Keratinocyte (primary cell): ENCODE results near the gene LCE2C. TPM values are rescaled to one million over a fixed set of nuclear protein-coding genes. Genes with fewer than 3 reads are reported as not detected.
"Not testable (repeated sequence)": the region's sequence is repeated elsewhere in the genome, so short reads cannot be mapped to it uniquely, and the experiment has no call there.

Experiments used
- DNase-seq: peaks from one replicate; pipeline ENCODE4 v3.0.0-alpha.2; 2011; ENCODE audit warnings: low read depth, missing footprints, low spot score
- FAIRE-seq: peaks from 2 replicates; lab custom pipeline; 2011; peaks lifted over from hg19 to GRCh38; lab: Jason Lieb, UNC
- H2AFZ ChIP-seq: 2 replicates; pipeline ENCODE4 v1.6.0; 2012; ENCODE audit warnings: low read length, control low read depth, inconsistent platforms; ENCODE audit not compliant: control insufficient read depth
- H3K27ac ChIP-seq: 2 replicates; pipeline ENCODE4 v1.5.1; 2011; ENCODE audit warnings: low read length; ENCODE audit not compliant: control insufficient read depth, insufficient read depth
- H3K27me3 ChIP-seq: 3 replicates; pipeline ENCODE4 v1.6.0; 2011; ENCODE audit warnings: low read length; ENCODE audit not compliant: control insufficient read depth, insufficient read depth; ENCODE audit errors: extremely low read depth
- H3K36me3 ChIP-seq, 2 experiments: 2 replicates in 1 of 2; 3 replicates in 1 of 2; pipeline ENCODE4 v1.5.1; 2011; ENCODE audit warnings: low read length in 2 of 2, mild to moderate bottlenecking in 1 of 2; ENCODE audit not compliant: control insufficient read depth in 2 of 2, insufficient read depth in 2 of 2; ENCODE audit errors: extremely low read depth in 1 of 2
- H3K4me1 ChIP-seq: 3 replicates; pipeline ENCODE4 v1.5.1; 2011; ENCODE audit warnings: low read length; ENCODE audit not compliant: control insufficient read depth, insufficient read depth; ENCODE audit errors: extremely low read depth
- H3K4me2 ChIP-seq: 3 replicates; pipeline ENCODE4 v1.6.0; 2011; ENCODE audit warnings: low read depth, low read length; ENCODE audit not compliant: control insufficient read depth, insufficient read depth; ENCODE audit errors: extremely low read depth
- H3K4me3 ChIP-seq, 3 experiments: fragments of 200-600 bp in 1 of 3; sonication (generic) in 1 of 3; 2 replicates in 2 of 3; 3 replicates in 1 of 3; pipeline ENCODE4 v1.5.1; 2011 to 2016; ENCODE audit warnings: low read length in 3 of 3, mild to moderate bottlenecking in 3 of 3, control low read depth in 2 of 3, inconsistent platforms in 1 of 3, low read depth in 1 of 3, mixed read lengths in 1 of 3, mixed run types in 1 of 3, moderate library complexity in 1 of 3; ENCODE audit not compliant: control insufficient read depth in 2 of 3, insufficient read depth in 2 of 3; ENCODE audit errors: extremely low read depth in 1 of 3
- H3K79me2 ChIP-seq: 2 replicates; pipeline ENCODE4 v1.6.0; 2012; ENCODE audit warnings: low read length; ENCODE audit not compliant: control insufficient read depth, insufficient read depth
- H3K9ac ChIP-seq: 3 replicates; pipeline ENCODE4 v1.6.0; 2011; ENCODE audit warnings: low read length; ENCODE audit not compliant: control insufficient read depth, insufficient read depth; ENCODE audit errors: extremely low read depth
- H3K9me1 ChIP-seq: 3 replicates; pipeline ENCODE4 v1.6.0; 2011; ENCODE audit warnings: low read length; ENCODE audit not compliant: control insufficient read depth, insufficient read depth; ENCODE audit errors: extremely low read depth
- H3K9me3 ChIP-seq: 2 replicates; pipeline ENCODE4 v1.5.1; 2012; ENCODE audit warnings: low read depth, low read length; ENCODE audit not compliant: control insufficient read depth
- H4K20me1 ChIP-seq: 3 replicates; pipeline ENCODE4 v1.6.0; 2011; ENCODE audit warnings: low read length; ENCODE audit not compliant: control insufficient read depth, insufficient read depth; ENCODE audit errors: extremely low read depth
- CTCF ChIP-seq, 3 experiments: IDR thresholded peaks in 1 of 3; conservative IDR thresholded peaks in 1 of 3; optimal IDR thresholded peaks in 1 of 3; 2 replicates in 2 of 3; 3 replicates in 1 of 3; pipeline versions ENCODE3 to v1.5.1; 2011; ENCODE audit warnings: low read length in 3 of 3, mild to moderate bottlenecking in 3 of 3, moderate library complexity in 2 of 3, control low read depth in 1 of 3, inconsistent platforms in 1 of 3; ENCODE audit not compliant: insufficient read depth in 2 of 3; ENCODE audit errors: extremely low read depth in 1 of 3
- EZH2 ChIP-seq: IDR thresholded peaks from one replicate; pipeline ENCODE4 v1.6.1; 2012; ENCODE audit warnings: inconsistent platforms, mild to moderate bottlenecking, low read length, moderate library complexity
- dilution Hi-C: fragments of 300-500 bp; cut with MboI; formaldehyde crosslinking; loops from one replicate; pipeline ENCODE4 v1.7.0; 2020; ENCODE audit warnings: low sequenced_read_pairs; ENCODE audit not compliant: extremely low pct_ligation_motif_present
- polyA plus RNA-seq, 5 experiments: library from polyadenylated mRNA; depleted of rRNA in 3 of 5; stranded (reverse) in 3 of 5; stranded (forward) in 1 of 5; unstranded in 1 of 5; fragments of >200 nt; gene quantifications; 1 replicate in 1 of 5; 2 replicates in 3 of 5; 3 replicates in 1 of 5; pipeline versions ENCODE4 v1.2.1 to v1.2.3, GENCODE V29; 2011 to 2012; ENCODE audit warnings: missing spikeins in 2 of 5, low read depth in 1 of 5, low replicate concordance in 1 of 5

LCE2C gene
- polyA plus RNA-seq, 1 donor (not counting 4 experiments of a cell fraction or from before 2014, with no cell fraction given): 0.41 TPM

GRCh38 chr1:152658649-152659048 is 16.4 kb upstream of the LCE2C start:
- H3K79me2 ChIP-seq: no peaks in the 10 kb centered on the region
- dilution Hi-C loops: no loop called here
- no peak for FAIRE-seq

GRCh38 chr1:152663098-152663497 is 12.0 kb upstream of the LCE2C start, which contains the start of gene LCE2D:
Gene LCE2D, plus strand, starts transcription at chr1:152663380. Its CDS starts 726 bp downstream, at chr1:152664106.
- H3K9ac ChIP-seq: no peak within 1 kb of the TSS
- no peaks in the 10 kb centered on the region for H3K79me2 ChIP-seq
- H3K36me3 ChIP-seq: no peaks in the 10 kb centered on the region
- no peak for DNase-seq
- no peak for TF ChIP-seq CTCF (optimal IDR thresholded peaks at IDR 0.05 in 1 of 3, IDR thresholded peaks at IDR 0.05 in 1 of 3, conservative IDR thresholded peaks at IDR 0.05 in 1 of 3; ENCODE audit: extremely low read depth in 1 of 3, insufficient read depth in 2 of 3, low read length in 3 of 3)
- no peak for TF ChIP-seq EZH2
- no peak within 1 kb of the TSS for H2AFZ ChIP-seq
- H3K4me2 ChIP-seq: no peak within 1 kb of the TSS
- no peak for FAIRE-seq
- no peak within 1 kb of the TSS for H3K4me3 ChIP-seq
- no peaks in the 10 kb centered on the region for H3K9me1 ChIP-seq
- H4K20me1 ChIP-seq: no peaks in the 10 kb centered on the region
- no peak within 1 kb of the TSS for H3K27ac ChIP-seq
- no peaks in the 10 kb centered on the region for H3K4me1 ChIP-seq
- no peaks in the 10 kb centered on the region for H3K9me3 ChIP-seq
- dilution Hi-C loops: no loop called here
- peaks cover 18% of the 10 kb centered on the region for H3K27me3 ChIP-seq

More at GRCh38 chr1:152658649-152659048, 16.4 kb upstream of the LCE2C start:
- DNase-seq: no peak
- H3K4me1 ChIP-seq: peaks cover 6% of the 10 kb centered on the region
- H3K4me2 ChIP-seq: no peak overlapping the region
- no peaks in the 10 kb centered on the region for H4K20me1 ChIP-seq
- H3K9ac ChIP-seq: no peak overlapping the region
- H3K27me3 ChIP-seq: peaks cover 7% of the 10 kb centered on the region
- TF ChIP-seq CTCF (optimal IDR thresholded peaks at IDR 0.05 in 1 of 3, IDR thresholded peaks at IDR 0.05 in 1 of 3, conservative IDR thresholded peaks at IDR 0.05 in 1 of 3; ENCODE audit: extremely low read depth in 1 of 3, insufficient read depth in 2 of 3, low read length in 3 of 3) (no peak), EZH2 (no peak)
- H3K36me3 ChIP-seq: no peaks in the 10 kb centered on the region
- no peaks in the 10 kb centered on the region for H3K9me1 ChIP-seq
- no peak overlapping the region for H3K27ac ChIP-seq
- no peak overlapping the region for H3K4me3 ChIP-seq
- no peak overlapping the region for H2AFZ ChIP-seq
- H3K9me3 ChIP-seq: no peaks in the 10 kb centered on the region

GRCh38 chr1:152666171-152666570 is 8.9 kb upstream of the LCE2C start:
- H4K20me1 ChIP-seq, H3K9ac ChIP-seq, H3K36me3 ChIP-seq, H3K9me1 ChIP-seq, H2AFZ ChIP-seq, H3K9me3 ChIP-seq, H3K4me3 ChIP-seq, FAIRE-seq, H3K4me1 ChIP-seq, H3K4me2 ChIP-seq, H3K79me2 ChIP-seq, DNase-seq, H3K27ac ChIP-seq, dilution Hi-C loops: not testable (repeated sequence)
- peaks cover 18% of the 10 kb centered on the region for H3K27me3 ChIP-seq
